ENCODE results near the gene GCNT1. TPM values are rescaled to one million over a fixed set of nuclear protein-coding genes. Genes with fewer than 3 reads are reported as not detected.
"Not testable (repeated sequence)": the region's sequence is repeated elsewhere in the genome, so short reads cannot be mapped to it uniquely, and the experiment has no call there.

Gene GCNT1
- total and polyA plus RNA-seq, 2 donors from 2014 or later = 0.88 to 8.3 TPM

DNA sequence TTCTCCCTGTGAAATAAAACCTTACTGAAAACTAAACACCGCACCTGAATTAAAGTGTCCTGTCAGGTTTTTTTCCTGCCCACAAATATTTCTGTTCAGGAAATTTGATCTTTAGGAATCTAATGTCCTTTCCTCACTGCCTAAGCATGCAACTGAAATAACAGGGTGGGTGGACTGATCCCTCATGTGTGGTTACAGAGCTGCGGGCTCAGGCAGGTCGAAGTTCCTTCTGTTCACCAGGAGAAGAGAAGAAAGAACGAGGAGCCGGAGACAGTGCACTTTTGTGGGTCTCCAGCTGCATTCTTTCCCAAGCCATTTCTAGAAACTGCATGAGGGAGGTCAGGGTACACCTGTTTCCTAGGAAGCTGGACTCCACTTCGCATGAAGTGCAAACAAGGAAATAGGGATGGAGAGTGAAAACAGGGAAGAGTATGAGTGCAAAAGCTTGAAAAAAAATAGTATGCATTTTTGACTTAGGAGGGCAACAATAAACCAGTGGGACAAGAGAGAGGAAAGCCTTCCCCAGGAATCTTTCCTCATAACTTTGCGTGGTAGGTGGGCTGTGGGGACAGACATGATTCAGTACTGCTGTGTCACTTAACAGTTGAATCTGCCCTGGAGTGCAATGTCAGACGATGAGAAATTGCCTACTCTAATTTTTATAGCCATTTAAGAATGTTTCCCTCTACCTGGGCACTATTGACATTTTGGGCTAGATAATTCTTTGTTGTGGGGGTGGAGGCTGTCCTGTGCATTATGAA, 60.3 kb downstream of the GCNT1 start:
- no peak overlapping the region for H3K27ac ChIP-seq (ENCODE audit: low read depth in 2 of 2, low read length in 2 of 2)
- no peak for FAIRE-seq
- intact Hi-C loops (cut with DNase I) = no loop called here
- H3K9me3 ChIP-seq (ENCODE audit: control insufficient read depth in 2 of 3, insufficient read depth in 1 of 3, low read length in 3 of 3) = no peaks in the 10 kb centered on the region
- H3K27me3 ChIP-seq (ENCODE audit: control insufficient read depth, insufficient read depth, low read length) = no peaks in the 10 kb centered on the region
- TF ChIP-seq, protein P1, sequence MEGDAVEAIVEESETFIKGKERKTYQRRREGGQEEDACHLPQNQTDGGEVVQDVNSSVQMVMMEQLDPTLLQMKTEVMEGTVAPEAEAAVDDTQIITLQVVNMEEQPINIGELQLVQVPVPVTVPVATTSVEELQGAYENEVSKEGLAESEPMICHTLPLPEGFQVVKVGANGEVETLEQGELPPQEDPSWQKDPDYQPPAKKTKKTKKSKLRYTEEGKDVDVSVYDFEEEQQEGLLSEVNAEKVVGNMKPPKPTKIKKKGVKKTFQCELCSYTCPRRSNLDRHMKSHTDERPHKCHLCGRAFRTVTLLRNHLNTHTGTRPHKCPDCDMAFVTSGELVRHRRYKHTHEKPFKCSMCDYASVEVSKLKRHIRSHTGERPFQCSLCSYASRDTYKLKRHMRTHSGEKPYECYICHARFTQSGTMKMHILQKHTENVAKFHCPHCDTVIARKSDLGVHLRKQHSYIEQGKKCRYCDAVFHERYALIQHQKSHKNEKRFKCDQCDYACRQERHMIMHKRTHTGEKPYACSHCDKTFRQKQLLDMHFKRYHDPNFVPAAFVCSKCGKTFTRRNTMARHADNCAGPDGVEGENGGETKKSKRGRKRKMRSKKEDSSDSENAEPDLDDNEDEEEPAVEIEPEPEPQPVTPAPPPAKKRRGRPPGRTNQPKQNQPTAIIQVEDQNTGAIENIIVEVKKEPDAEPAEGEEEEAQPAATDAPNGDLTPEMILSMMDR (IDR thresholded peaks at IDR 0.05; ENCODE audit: borderline replicate concordance, extremely low read depth, insufficient read depth) = no peak
- peak in 3 of 5 donors; percentile 58 to 69 (median 66) for DNase-seq
- H3K4me3 ChIP-seq (ENCODE audit: low read length in 3 of 3) = no peak overlapping the region
- no peaks in the 10 kb centered on the region for H3K4me1 ChIP-seq (ENCODE audit: control insufficient read depth in 2 of 3, insufficient read depth in 2 of 3, low read depth in 1 of 3, low read length in 3 of 3)
- no peaks in the 10 kb centered on the region for H3K36me3 ChIP-seq (ENCODE audit: control insufficient read depth in 2 of 3, insufficient read depth in 3 of 3, low read length in 3 of 3)
- H3K9ac ChIP-seq (ENCODE audit: low read length in 3 of 3) = no peak overlapping the region

DNA sequence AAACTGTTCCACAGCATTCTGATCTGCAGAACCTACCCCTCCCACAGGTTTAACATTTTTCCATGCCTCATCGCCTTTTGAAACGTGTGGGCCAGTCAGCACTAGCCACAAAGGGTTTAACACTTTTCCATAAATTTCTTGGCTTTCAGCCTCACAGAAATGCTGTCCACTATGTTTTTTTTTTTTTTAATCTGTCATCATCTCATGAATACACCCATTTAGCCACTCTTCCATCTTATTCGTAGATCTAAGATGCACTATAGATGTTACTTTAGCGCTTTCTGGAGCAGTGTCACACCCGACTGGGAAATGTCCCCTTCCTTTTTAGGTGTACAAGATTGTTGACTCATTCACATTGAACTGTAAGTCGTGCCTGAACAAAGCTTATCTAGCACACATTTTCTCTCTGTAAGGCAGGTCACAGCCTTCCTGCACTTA, 62.3 kb downstream of the GCNT1 start:
- Histone ChIP-seq H3K27ac (ENCODE audit: low read depth in 2 of 2, low read length in 2 of 2) (no peak overlapping the region), H3K36me3 (ENCODE audit: control insufficient read depth in 2 of 3, insufficient read depth in 3 of 3, low read length in 3 of 3) (no peaks in the 10 kb centered on the region), H3K4me1 (ENCODE audit: control insufficient read depth in 2 of 3, insufficient read depth in 2 of 3, low read depth in 1 of 3, low read length in 3 of 3) (no peaks in the 10 kb centered on the region), H3K9me3 (ENCODE audit: control insufficient read depth in 2 of 3, insufficient read depth in 1 of 3, low read length in 3 of 3) (no peaks in the 10 kb centered on the region), H3K9ac (ENCODE audit: low read length in 3 of 3) (no peak overlapping the region), H3K27me3 (ENCODE audit: control insufficient read depth, insufficient read depth, low read length) (no peaks in the 10 kb centered on the region), H3K4me3 (ENCODE audit: low read length in 3 of 3) (no peak overlapping the region)
- TF ChIP-seq, protein P1 (IDR thresholded peaks at IDR 0.05; ENCODE audit: borderline replicate concordance, extremely low read depth, insufficient read depth) = no peak
- intact Hi-C loops (cut with DNase I) = no loop called here
- DNase-seq = peak in 2 of 5 donors; percentile 20 to 26
- no peak for FAIRE-seq

DNA sequence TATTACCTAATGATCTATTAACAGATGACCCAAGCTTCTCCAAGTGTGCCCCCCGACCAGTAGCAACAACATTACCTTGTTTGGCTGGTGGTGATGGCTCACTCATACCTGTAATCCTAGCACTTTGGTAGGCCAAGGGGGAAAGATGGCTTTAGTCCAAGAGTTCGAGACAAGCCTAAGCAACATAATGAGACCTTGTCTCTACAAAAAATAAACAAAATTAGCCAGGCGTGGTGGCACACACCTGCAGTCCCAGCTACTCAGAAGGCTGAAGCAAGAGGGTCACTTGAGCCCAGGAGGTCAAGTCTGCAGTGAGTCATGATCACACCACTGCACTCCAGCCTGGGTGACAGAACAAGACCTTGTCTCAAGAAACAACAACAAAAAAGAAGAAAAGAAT, 62.9 kb downstream of the GCNT1 start:
- FAIRE-seq (no peak), DNase-seq (no peak)
- TF ChIP-seq, protein P1 (IDR thresholded peaks at IDR 0.05; ENCODE audit: borderline replicate concordance, extremely low read depth, insufficient read depth) = no peak
- no peaks in the 10 kb centered on the region for H3K9me3 ChIP-seq (ENCODE audit: control insufficient read depth in 2 of 3, insufficient read depth in 1 of 3, low read length in 3 of 3)
- H3K27ac ChIP-seq (ENCODE audit: low read depth in 2 of 2, low read length in 2 of 2) = no peak overlapping the region
- H3K36me3 ChIP-seq (ENCODE audit: control insufficient read depth in 2 of 3, insufficient read depth in 3 of 3, low read length in 3 of 3) = no peaks in the 10 kb centered on the region
- no peak overlapping the region for H3K4me3 ChIP-seq (ENCODE audit: low read length in 3 of 3)
- no peaks in the 10 kb centered on the region for H3K4me1 ChIP-seq (ENCODE audit: control insufficient read depth in 2 of 3, insufficient read depth in 2 of 3, low read depth in 1 of 3, low read length in 3 of 3)
- no peaks in the 10 kb centered on the region for H3K27me3 ChIP-seq (ENCODE audit: control insufficient read depth, insufficient read depth, low read length)
- no peak overlapping the region for H3K9ac ChIP-seq (ENCODE audit: low read length in 3 of 3)
- intact Hi-C loops (cut with DNase I) = no loop called here

DNA sequence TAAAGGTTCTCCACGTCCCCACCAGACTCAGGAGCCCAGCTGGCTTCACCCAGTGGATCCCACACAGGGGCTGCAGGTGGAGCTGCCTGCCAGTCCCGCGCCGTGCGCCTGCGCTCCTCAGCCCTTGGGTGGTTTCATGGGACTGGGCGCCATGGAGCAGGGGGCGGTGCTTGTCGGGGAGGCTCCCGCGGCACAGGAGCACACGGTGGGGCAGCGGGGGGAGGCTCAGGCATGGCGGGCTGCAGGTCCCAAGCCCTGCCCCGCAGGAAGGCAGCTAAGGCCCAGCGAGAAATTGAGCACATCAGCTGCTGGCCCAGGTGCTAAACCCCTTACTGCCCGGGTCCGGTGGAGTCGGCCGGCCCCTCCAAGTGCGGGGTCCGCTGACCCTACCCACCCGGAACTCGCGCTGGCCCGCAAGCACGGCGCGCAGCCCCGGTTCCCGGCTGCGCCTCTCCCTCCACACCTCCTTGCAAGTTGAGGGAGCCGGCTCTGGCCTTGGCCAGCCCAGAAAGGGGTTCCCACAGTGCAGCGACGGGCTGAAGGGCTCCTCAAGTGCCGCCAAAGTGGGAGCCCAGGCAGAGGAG, 64.7 kb downstream of the GCNT1 start:
- H3K36me3 ChIP-seq (ENCODE audit: control insufficient read depth in 2 of 3, insufficient read depth in 3 of 3, low read length in 3 of 3); FAIRE-seq; H3K4me3 ChIP-seq (ENCODE audit: low read length in 3 of 3); H3K4me1 ChIP-seq (ENCODE audit: control insufficient read depth in 2 of 3, insufficient read depth in 2 of 3, low read depth in 1 of 3, low read length in 3 of 3); H3K9me3 ChIP-seq (ENCODE audit: control insufficient read depth in 2 of 3, insufficient read depth in 1 of 3, low read length in 3 of 3); H3K9ac ChIP-seq (ENCODE audit: low read length in 3 of 3); intact Hi-C loops (cut with DNase I); H3K27me3 ChIP-seq (ENCODE audit: control insufficient read depth, insufficient read depth, low read length); H3K27ac ChIP-seq (ENCODE audit: low read depth in 2 of 2, low read length in 2 of 2): not testable (repeated sequence)
- DNase-seq = peak in 1 of 5 donors; percentile 70

All from kidney (tissue), 14 donors.